Psoas muscle (tissue), 8 donors: ENCODE measurements around the gene FILIP1. TPM values are rescaled to one million over a fixed set of nuclear protein-coding genes. Genes with fewer than 3 reads are reported as not detected.

Experiments used
- ATAC-seq, 4 donors: fragments of 200-7000 bp; cut with Tn5 transposase; one replicate each; pipeline ENCODE4 v1.9.1; 2020; ENCODE audit warnings: moderate library complexity in 3 of 4, mild to moderate bottlenecking in 2 of 4
- DNase-seq, 2 donors: peaks; one replicate each; pipeline ENCODE4 v3.0.0-alpha.2; 2020
- H3K27ac ChIP-seq: fragments of 200-600 bp; one replicate; pipeline ENCODE4 v1.8.0; 2022
- H3K27me3 ChIP-seq, 3 donors: fragments of 200-600 bp in 1 of 3; one replicate each; pipeline versions ENCODE4 v1.6.1 to v1.8.0; 2013 to 2022; ENCODE audit warnings: low read length in 2 of 3, mild to moderate bottlenecking in 2 of 3, moderate library complexity in 1 of 3; ENCODE audit not compliant: insufficient read depth in 3 of 3
- H3K36me3 ChIP-seq, 2 donors: fragments of 200-600 bp in 1 of 2; one replicate each; pipeline versions ENCODE4 v1.6.1 to v1.8.0; 2013 to 2022; ENCODE audit warnings: low read depth in 1 of 2, mild to moderate bottlenecking in 1 of 2, moderate library complexity in 1 of 2; ENCODE audit not compliant: insufficient read depth in 1 of 2
- H3K4me1 ChIP-seq: fragments of 200-600 bp; one replicate; pipeline ENCODE4 v1.8.0; 2022
- H3K4me3 ChIP-seq: fragments of 200-600 bp; one replicate; pipeline ENCODE4 v1.8.0; 2022; ENCODE audit warnings: mild to moderate bottlenecking
- H3K9me3 ChIP-seq: fragments of 200-600 bp; one replicate; pipeline ENCODE4 v1.8.0; 2022
- CTCF ChIP-seq: fragments of 200-600 bp; IDR thresholded peaks from one replicate; pipeline ENCODE4 v1.8.0; 2022; ENCODE audit warnings: antibody characterized with exemption
- WGBS, 3 donors: extraction: QIAGEN DNeasy Blood & Tissue Kit; methylation state at CpG; one replicate each; pipeline versions ENCODE4 v1.1.6 to v1.1.7; 2013; 5-methylcytosine and 5-hydroxymethylcytosine counted together
- intact Hi-C, 2 donors: fragments of 100-400 bp; cut with DNase I; formaldehyde crosslinking; loops; one replicate each; pipeline versions ENCODE4 v1.11.0 to v1.14.2; 2022
- polyA plus RNA-seq, 3 donors: library from polyadenylated mRNA; stranded (reverse); fragments of 200-250 nt; gene quantifications; one replicate each; pipeline ENCODE4 v1.2.3, GENCODE V29; 2013
- total RNA-seq, 4 donors: library from RNA; stranded (reverse); fragmentation: NEBNext Ultra II Directional in 2 of 4; extraction: Animal tissue kit (Norgen Biotek cat#: 25700) in 2 of 4; gene quantifications; one replicate each; pipeline versions ENCODE4 v1.2.1 to v1.2.4, GENCODE V29; 2021 to 2023
- donor health status: healthy with polysubstance abuse.
- donor health status: DM: no; HTN: no; CAD: no; lungs with moderate emphysema.
- donor health status: Bipolar disorder and iron deficiency.
- donor health status: healthy.
- donor health status: DM: yes; HTN: yes; CAD: no.
- donor health status: DM: no; HTN: no; CAD: no.
- donor health status: DM: no; HTN: no; CAD: no.
- donor health status: DM: yes; HTN: yes; CAD: no.

Gene FILIP1
- total and polyA plus RNA-seq, 7 donors, result 2.8 to 129 (median 71.5) TPM

DNA sequence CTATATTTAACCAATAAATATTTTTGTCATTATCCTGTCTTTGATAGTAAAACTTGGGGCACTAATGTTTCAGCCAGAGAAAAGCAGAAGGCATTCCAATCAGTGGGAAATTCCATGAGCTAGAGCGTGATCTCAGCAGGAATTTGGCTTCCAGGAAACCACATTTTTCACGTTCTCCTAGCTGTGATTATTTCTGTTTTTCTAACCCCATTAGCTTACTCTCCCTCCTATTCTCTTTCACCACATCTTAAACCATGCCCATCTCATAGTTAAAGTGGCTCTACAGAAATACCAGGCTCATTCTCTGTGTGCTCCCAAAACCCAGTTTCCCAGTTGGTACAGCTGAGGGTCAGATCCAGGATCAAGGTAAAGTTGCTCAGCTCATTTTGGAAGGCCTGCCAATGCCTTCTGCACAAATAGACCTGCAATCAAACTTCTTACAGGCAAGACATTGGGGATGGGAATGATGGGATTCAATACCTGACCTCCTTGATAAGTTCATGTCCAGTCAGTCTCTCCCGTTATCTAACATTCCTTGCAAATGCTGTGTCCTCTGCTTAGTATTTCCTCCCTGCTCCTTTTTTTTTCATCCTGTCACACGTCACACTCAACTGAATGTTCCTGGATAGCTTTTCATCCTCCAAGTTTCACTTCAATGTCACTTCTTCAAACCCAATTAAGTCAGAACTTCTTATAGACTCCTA is 175.9 kb downstream of the FILIP1 start:
- 64 to 72% (median 71%) methylated on average over 4 of the region's 4 CpGs for WGBS, 3 donors

DNA sequence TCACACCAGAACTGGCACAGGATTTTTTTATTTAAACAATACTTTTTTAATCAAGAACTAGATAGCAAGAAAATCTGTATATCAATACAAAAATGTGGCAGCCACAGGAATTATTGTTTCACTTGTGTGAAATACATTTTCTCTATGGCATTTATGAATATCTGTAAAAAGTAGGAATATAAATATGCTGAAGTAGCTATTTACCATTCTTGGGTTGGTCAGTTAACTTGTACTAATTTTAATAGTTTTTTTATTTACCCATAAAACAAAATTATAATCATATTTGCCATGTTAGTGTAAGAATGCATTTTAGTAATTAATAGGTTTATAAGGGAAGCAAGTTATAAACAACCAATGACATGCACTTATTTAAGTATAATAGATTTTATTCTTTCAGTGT is 177.6 kb downstream of the FILIP1 start:
- Histone ChIP-seq H3K27me3 (no peaks in the 10 kb centered on the region), H3K9me3 (no peaks in the 10 kb centered on the region), H3K4me3 (no peak overlapping the region), H3K4me1 (no peaks in the 10 kb centered on the region), H3K27ac (no peak overlapping the region), H3K36me3 (peaks cover 0 to 41% of the 10 kb centered on the region in 2 donors)
- DNase-seq, result no peak
- intact Hi-C loops, result no loop called here
- TF ChIP-seq CTCF, result no peak
- ATAC-seq, result no peak

More for the DNA sequence above, 175.9 kb downstream of the FILIP1 start:
- intact Hi-C loops, result no loop called here
- no peak for ATAC-seq
- H3K9me3 ChIP-seq, result no peaks in the 10 kb centered on the region
- DNase-seq, result no peak
- H3K27me3 ChIP-seq, result no peaks in the 10 kb centered on the region
- H3K4me1 ChIP-seq, result no peaks in the 10 kb centered on the region
- peaks cover 0 to 24% of the 10 kb centered on the region in 2 donors for H3K36me3 ChIP-seq
- no peak for TF ChIP-seq CTCF
- H3K4me3 ChIP-seq, result no peak overlapping the region
- H3K27ac ChIP-seq, result no peak overlapping the region

DNA sequence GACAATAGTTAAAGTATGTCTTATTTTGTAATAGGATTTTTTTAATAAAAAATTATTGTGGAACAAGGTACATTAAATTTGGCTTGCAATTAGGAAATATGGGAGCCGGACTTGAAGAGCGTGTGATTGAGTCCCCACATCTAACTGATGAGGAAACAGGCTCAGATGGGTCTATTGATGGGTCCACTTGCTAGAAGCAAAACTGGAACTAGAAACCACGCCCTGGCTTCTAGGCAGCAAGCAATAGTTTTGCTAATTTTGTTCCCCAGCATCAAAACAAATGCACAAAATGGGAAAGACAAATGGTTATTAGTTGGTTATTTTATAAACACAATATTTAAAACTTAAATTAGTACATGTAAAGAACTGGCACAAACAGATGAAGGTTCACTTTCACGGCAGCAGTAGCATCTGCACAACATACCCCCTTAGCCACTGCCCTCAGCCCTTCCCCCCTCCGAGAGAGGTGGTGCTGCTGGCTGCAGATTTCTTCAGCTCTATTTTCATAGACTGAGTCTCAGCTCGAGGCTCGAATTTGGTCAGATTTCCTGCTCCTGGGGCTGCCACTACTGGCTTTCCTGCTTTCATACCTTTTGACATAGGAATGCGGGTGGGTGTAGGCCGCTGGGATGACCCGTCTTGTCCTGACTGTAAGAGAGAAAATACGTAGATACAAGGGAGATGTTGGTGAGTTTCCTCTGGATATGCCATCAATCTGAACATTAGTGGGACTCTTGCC is 185.2 kb downstream of the FILIP1 start:
- H3K4me1 ChIP-seq, result no peaks in the 10 kb centered on the region
- no peak overlapping the region for H3K27ac ChIP-seq
- 78 to 79% (median 79%) methylated on average over 11 of the region's 11 CpGs for WGBS, 3 donors
- ATAC-seq (no peak), DNase-seq (no peak)
- TF ChIP-seq CTCF, result no peak
- intact Hi-C loops, result loop anchor here in 1 of 2 donors (5.0 kb wide), 1 partner anchor 49 kb away; no protein-coding TSS in a partner anchor
- H3K27me3 ChIP-seq, result no peaks in the 10 kb centered on the region
- H3K9me3 ChIP-seq, result no peaks in the 10 kb centered on the region
- H3K36me3 ChIP-seq, result peaks cover 0 to 40% of the 10 kb centered on the region in 2 donors
- no peak overlapping the region for H3K4me3 ChIP-seq

- Histone ChIP-seq H3K36me3 (peaks cover 0 to 32% of the 10 kb centered on the region in 2 donors), H3K27ac (no peak overlapping the region), H3K4me3 (no peak overlapping the region), H3K27me3 (no peaks in the 10 kb centered on the region), H3K4me1 (no peaks in the 10 kb centered on the region), H3K9me3 (no peaks in the 10 kb centered on the region)
- no peak for DNase-seq
- no peak for ATAC-seq
- WGBS, 3 donors, result 46 to 75% (median 57%) methylated on average over 2 of the region's 2 CpGs
- TF ChIP-seq CTCF, result no peak
- intact Hi-C loops, result loop anchor here in 1 of 2 donors (5.0 kb wide), 1 partner anchor 50 kb away; no protein-coding TSS in a partner anchor
Measured at GRCh38 chr6:75307364-75308004, 186.1 kb downstream of the FILIP1 start.
